GM19240 (cell line): ENCODE results near the gene UGT2B11.
"Not testable (repeated sequence)": the region's sequence is repeated elsewhere in the genome, so short reads cannot be mapped to it uniquely, and the experiment has no call there.

Experiments
- DNase-seq: peaks from one replicate; pipeline ENCODE4 v3.0.0; 2011; ENCODE audit warnings: low spot score; ENCODE audit not compliant: insufficient read length

UGT2B11 gene

GRCh38 chr4:69214716-69215115 lies at the start of gene UGT2B11:
Gene UGT2B11, minus strand, starts transcription at chr4:69214748. Its CDS starts 26 bp downstream, at chr4:69214722.
- no peak for DNase-seq

- not testable (repeated sequence) for DNase-seq
Measured at GRCh38 chr4:69253147-69253772, 38.7 kb upstream of the UGT2B11 start.

GRCh38 chr4:69250884-69251283 lies 36.3 kb upstream of the UGT2B11 start:
- not testable (repeated sequence) for DNase-seq

- not testable (repeated sequence) for DNase-seq
Measured at GRCh38 chr4:69242562-69243240, 28.2 kb upstream of the UGT2B11 start.

- not testable (repeated sequence) for DNase-seq
Measured at GRCh38 chr4:69241746-69242145, 27.2 kb upstream of the UGT2B11 start.

- DNase-seq: not testable (repeated sequence)
Measured at GRCh38 chr4:69240787-69241186, 26.2 kb upstream of the UGT2B11 start.

- no peak for DNase-seq
Measured at GRCh38 chr4:69239557-69240168, 25.1 kb upstream of the UGT2B11 start.

- DNase-seq: no peak
Measured at GRCh38 chr4:69239092-69239491, 24.5 kb upstream of the UGT2B11 start.

GRCh38 chr4:69224891-69225290 lies 10.3 kb upstream of the UGT2B11 start:
- DNase-seq: no peak

GRCh38 chr4:69223277-69223676 lies 8.7 kb upstream of the UGT2B11 start:
- not testable (repeated sequence) for DNase-seq

- DNase-seq: not testable (repeated sequence)
Measured at GRCh38 chr4:69218491-69218890, 3.9 kb upstream of the UGT2B11 start.

GRCh38 chr4:69210911-69211310 lies 3.6 kb downstream of the UGT2B11 start:
- DNase-seq: no peak

- DNase-seq: not testable (repeated sequence)
Measured at GRCh38 chr4:69198506-69198905, 16.0 kb downstream of the UGT2B11 start.

- no peak for DNase-seq
Measured at GRCh38 chr4:69196209-69196965, 18.2 kb downstream of the UGT2B11 start.

GRCh38 chr4:69194166-69194565 lies 20.4 kb downstream of the UGT2B11 start:
- no peak for DNase-seq

- DNase-seq: not testable (repeated sequence)
Measured at GRCh38 chr4:69191905-69192304, 22.6 kb downstream of the UGT2B11 start.

GRCh38 chr4:69190621-69191020 lies 23.9 kb downstream of the UGT2B11 start:
- DNase-seq: not testable (repeated sequence)

GRCh38 chr4:69181519-69182169 lies 32.9 kb downstream of the UGT2B11 start:
- not testable (repeated sequence) for DNase-seq

- not testable (repeated sequence) for DNase-seq
Measured at GRCh38 chr4:69179817-69180216, 34.7 kb downstream of the UGT2B11 start.

GRCh38 chr4:69178751-69179205 lies 35.8 kb downstream of the UGT2B11 start:
- not testable (repeated sequence) for DNase-seq
